NK-92 (cell line): ENCODE measurements around the gene BAIAP2.

Source experiments
- DNase-seq: peaks from one replicate; lab custom pipeline; 2025; ENCODE audit not compliant: unreplicated experiment; lab: John Stamatoyannopoulos, UW

BAIAP2 gene

DNA sequence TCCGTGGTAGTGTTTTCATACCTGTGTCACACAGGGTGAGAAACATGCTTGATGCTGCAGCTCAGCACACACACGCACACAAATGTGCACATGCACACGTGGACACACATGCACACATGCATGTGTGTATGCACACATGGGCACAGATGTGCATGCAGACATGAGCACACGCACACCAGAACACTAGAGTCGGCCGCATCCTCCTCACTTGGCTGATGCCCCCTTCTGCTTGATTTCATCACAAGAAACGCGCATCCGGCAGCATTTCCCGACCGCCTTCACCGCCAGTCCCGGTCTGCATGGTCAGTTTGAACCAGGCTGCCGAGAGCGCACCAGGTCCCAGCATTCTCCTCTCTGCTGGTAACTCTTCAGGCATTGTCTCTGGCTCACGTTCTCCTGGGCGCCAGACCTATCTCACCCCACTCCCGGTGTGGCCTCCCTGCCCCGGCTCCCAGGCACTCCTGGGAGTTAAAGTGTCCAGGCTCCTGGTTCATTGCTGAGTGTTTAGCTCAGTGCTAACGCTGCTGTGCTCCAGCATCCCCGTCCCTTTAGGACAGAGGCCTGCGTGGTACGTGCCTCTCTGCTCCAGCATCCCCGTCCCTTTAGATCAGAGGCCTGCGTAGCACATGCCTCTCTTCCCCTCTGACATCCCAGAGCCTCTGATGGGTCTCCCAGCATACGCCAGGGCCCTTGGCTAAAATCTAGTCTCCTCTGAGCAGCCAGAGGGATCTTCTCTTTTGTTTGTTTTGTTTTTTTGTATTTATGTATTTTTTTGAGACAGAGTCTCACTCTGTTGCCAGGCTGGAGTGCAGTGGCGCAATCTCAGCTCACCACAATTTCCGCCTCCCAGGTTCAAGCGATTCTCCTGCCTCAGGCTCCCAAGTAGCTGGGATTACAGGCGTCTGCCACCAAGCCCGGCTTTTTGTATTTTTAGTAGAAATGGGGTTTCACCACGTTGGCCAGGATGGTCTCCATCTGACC lies 16.0 kb downstream of the BAIAP2 start:
- no peak for DNase-seq

DNA sequence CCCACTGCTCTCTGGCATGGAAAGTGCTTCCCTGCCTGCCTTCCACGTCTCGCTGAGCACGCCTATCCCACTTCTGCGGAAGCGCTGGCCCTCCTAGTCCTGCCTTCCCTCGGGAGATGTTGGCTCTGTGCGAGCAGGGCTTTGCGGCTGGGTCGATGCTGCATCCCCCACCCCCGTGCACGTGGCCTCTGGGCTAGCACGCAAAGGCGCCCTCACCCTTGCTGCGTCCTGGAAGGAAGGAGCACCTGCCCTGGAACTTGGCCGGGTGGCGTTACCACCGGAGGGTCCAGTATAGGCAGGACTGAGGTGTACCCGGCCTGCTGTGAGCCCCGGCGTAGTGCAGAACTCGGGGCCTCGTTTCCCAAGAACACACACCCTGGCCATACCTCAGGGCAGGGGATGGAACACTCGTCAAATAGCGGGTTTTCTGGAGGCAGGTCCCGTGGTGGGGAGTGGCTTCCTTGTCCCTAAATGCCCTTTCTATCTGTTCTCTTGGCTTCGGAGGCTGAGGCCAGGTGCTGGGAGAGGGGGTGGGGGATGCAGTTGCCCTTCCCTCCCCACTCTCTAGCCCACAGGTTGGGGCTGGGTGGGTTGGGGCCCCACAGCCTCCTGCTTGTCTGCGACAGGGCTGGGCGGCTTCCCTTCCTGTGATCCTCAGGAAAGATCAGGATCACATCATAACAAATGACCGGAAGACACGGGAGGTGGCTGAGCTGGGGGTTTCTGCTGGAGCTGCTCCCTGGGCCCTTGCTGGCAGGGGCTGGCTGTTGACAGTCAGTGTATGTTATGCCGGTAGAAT lies 17.4 kb downstream of the BAIAP2 start:
- no peak for DNase-seq

DNA sequence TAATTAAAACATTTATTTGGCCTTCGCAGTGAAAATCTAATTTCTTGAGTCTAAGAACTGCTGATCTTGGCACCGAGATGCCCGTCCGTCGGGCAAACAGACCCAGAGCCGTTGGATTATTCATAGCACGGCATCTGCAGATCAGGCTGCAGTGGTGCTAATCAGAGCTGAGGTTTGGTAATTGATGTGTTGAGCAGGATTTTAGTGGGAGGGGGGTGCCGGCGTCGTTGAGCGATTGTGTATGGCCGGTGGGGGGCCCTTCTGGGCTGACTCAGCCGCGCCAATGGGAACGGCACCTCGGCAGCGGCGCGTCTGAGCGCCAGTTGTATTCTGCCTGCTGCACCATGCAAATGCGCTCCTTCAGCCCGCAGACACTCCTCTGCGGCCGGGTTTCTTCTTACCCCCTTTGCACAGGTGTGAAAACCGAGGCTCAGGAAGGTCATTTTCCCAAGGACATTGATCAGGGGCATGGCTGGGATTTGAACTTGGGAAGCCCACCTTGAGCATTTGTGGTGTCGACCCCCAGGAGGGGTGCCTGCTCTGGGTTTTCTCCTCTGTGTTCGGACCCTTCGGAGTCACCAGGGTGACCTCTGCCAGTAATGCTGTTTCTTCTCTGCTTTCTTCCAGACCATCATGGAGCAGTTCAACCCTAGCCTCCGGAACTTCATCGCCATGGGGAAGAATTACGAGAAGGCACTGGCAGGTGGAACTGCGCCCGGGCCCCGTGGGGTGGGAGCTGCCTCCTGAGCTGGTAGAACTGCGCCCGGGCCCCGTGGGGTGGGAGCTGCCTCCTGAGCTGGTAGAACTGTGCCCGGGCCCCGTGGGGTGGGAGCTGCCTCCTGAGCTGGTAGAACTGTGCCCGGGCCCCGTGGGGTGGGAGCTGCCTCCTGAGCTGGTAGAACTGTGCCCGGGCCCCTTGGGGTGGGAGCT lies 18.4 kb downstream of the BAIAP2 start:
- DNase-seq: no peak

DNA sequence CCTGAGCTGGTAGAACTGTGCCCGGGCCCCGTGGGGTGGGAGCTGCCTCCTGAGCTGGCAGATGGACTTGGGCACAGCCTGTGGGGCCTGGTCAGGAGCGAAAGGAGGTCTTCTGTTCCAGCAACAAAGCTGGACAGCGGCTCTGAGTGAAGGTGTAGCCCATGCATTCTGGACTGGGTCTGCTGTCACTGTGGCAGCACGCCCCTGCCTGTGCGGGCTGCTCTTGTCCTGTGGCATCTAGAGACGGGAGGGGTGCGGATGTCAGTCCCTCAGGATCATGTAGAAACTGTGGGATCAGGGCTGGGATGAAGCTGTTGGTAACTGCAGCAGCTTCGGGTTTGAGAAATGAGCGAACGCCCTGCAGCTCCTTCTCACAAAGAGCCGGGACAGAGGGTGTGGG lies 19.4 kb downstream of the BAIAP2 start:
- DNase-seq: no peak

DNA sequence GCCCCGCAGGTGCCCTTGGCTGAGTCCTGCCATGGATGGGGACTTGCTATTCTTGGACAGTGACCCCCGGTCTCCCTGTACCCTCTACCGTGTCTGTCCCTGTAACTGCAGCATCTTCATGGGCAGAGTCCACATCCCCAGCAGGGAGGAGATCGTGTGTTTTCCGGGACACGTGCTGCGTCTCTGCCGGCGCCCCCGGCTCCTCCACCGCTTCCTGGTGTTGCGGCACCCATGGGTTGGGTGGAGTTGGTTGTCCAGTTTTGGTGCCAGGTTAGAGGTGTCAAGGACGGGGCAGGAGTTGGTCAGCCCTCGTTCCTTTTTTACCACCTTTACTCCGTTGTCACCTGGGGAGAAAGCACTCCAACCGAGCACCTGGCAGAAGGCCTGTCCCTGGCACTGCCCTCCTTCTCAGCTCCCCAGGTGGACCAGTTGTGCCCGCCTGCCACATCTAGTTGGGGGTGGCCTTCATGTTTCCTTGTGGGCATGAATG lies 20.0 kb downstream of the BAIAP2 start:
- DNase-seq: no peak

DNA sequence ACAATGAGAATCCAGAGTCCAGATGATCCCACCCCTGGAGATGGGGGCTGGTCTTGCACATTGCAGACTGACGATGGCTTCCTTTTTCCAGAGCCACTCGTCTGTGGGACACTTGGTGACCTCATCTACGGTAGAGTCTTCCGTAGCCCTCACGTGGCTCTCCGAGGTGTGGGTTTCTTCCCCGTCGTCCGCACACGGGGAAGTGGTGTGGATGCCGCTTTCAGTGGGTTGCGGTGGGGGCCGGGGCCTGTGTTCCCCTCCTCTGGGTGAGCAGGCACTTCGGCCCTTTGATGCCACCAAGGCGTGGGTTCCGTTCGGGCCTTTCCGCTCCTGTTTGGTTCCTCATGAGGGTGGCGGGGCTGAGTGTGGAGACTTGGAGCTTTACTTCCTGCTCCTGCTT lies 21.4 kb downstream of the BAIAP2 start:
- DNase-seq: no peak

DNA sequence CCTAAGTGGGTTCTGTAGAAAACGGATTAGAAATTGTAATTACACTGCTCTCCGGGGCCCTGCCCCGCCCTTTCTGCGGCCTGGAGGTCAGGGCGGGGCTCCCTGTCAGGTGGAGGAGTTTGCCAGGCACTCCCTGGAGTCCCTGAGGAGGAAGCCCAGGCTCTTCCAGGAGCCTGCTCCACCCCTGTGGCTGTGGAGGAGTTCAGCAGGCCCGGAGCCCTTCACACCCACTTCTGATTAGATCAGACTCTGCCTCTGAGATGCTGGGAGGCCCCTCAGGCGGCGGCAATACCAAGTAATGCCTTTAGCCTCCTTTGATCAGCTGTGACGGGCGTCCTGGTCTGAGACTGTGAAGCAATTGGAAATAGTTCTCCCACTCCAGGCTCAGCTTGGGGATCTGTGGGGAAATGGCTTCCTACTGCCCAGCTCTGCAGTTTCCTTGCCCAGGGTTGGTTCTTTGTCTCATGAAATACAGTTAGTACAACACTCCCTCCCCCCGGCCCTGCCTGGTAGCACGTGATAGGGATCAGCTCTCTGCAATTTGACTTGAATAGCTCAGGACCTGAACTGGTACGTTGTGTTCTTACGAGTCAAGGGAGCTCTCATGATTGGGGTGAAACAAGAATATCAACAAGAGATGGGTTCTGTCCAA lies 22.3 kb downstream of the BAIAP2 start:
- no peak for DNase-seq

DNA sequence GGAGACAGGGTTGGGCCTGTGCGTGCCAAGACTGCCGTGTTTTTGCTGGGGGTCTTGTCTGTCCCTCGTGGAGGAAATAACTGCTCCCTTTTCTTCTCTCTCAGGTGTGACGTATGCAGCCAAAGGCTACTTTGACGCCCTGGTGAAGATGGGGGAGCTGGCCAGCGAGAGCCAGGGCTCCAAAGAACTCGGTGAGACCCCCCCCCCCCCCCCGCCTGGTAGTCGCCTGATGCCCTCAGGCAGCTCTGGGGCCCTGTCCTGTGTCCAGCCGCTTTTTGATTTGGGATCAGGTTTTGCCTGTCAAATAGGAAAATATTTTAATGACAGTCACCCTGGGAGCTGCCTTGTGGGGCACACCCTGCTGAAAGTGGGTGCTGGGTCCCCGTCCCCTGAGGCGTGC lies 22.8 kb downstream of the BAIAP2 start:
- no peak for DNase-seq

DNA sequence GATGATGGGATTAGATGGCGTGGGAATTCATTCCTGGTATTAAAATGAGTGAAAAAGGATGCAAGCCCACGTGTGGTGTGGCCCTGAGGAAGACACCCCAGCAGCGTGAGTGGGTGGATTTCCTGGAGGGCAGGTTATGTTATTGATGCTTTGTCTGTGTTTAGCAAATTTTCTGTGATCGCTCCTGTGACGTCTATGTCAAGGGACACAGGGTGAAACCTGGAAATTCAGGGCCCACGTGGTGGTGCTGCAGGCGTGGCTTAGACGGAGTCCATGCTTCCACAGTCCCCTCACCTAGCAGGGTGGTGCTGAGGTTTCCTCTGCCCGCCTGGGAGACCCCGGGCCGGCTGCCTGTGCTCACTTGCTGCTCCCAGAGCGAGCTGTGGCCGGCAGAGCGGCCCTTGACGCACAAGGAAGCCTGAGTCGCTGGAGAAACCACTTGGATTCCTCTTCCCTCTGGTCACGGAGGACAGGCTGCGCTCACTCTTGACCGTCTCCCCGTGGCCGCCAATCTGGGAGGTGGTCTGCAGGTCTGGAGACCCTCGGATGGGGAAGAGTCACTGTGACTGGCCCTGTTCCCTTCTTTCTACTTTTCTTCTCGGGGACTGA lies 23.4 kb downstream of the BAIAP2 start:
- no peak for DNase-seq

DNA sequence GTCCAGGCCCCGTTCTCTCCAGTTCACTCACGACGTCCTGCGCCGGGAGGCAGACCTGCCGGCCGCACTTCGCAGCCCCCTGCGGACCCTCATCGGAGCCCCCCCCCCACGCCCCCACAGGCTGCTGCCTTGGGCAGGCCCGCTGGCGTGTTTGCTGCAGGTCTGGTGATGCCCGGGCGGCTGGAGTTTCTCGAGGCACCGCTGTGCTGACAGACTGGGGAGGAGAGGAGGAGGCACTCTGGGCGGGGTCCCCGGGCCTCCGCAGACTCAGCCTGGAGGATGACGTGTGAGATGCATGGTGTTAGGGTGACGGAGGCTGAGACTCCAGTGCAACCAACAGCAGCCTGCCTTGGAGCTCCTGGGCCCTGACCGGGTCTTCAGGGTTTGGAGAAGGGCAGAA lies 24.1 kb downstream of the BAIAP2 start:
- no peak for DNase-seq

DNA sequence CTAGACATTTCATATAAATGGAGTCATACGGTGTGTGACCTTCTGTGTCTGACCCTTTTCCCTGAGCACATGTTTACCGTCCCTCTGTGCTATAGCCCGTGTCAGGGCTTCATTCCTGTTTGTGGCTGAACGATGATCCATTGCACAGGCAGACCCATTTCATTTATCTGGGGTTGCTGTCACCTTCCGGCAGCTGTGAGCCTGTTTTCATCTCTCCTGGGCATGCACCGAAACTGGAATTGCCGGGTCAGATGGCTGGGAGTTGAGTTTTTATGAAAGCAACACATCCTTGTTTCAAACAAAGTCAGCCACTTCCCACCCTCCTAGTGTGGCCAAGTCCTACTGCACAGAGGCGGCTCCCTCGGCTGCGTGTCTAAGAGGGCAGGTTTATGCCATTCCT lies 25.5 kb downstream of the BAIAP2 start:
- DNase-seq: no peak

DNA sequence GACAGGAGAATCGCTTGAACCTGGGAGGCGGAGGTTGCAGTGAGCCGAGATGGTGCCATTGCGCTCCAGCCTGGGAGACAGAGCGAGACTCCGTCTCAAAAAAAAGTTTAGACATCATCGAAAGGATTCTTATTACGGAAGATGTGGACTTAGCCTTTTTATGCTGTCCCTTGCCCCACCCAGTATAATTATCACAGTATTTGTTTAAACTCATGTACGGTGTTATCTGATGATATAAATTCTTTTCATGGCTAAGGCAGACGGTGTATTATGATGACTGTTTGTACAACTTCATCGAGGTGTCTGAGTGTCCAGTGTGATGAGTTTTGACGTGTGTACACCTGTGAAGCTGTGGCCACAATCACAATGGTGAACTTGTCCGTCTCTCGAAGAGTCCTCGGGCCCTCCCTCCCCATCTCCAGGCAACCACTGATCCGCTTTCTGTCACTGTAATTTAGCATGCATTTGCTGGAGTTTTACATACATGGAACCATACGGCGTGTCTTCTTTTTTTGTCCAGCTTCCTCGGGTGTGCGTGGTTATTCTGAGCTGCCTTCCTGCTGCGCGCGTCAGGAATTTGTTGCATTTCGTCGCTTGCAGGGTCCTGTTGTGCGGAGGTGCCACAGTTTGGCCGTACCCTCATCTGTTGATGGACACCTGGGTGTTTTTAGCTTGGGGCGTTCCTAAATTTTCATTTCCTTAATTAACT lies 26.2 kb downstream of the BAIAP2 start:
- DNase-seq: no peak

DNA sequence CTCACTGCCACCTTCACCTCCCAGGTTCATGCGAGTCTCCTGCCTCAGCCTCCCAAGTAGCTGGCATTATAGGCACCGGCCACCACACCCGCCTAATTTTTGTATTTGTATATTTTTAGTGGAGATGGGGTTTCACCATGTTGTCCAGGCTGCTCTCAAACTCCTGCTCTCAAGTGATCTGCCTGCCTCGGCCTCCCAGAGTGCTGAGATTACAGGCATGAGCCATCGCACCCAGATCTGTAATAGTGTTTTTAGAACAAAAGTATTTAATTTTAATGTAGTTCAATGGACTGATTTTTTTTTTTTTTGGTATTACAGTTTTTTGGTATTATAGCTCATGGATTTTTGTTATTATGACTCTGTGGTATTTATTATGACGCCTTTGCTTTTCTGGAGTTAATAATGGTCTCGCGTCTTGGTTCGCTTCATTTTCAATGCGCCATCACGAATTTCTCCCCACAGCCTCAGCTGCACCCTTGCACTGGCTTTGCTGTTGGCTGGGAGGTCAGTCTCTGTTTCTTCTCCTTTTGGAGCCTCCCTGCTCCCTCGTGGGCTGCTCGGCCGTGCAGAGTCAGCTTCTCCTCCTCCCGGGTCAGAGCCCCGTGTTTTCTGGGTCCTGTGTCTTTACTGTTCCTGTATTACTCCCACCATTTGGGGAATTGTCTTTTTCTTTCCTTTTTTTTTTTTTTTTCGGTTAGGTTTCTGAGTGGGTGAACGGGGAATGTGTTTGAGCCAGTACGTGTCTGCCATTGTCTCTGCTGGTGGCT lies 27.2 kb downstream of the BAIAP2 start:
- no peak for DNase-seq

DNA sequence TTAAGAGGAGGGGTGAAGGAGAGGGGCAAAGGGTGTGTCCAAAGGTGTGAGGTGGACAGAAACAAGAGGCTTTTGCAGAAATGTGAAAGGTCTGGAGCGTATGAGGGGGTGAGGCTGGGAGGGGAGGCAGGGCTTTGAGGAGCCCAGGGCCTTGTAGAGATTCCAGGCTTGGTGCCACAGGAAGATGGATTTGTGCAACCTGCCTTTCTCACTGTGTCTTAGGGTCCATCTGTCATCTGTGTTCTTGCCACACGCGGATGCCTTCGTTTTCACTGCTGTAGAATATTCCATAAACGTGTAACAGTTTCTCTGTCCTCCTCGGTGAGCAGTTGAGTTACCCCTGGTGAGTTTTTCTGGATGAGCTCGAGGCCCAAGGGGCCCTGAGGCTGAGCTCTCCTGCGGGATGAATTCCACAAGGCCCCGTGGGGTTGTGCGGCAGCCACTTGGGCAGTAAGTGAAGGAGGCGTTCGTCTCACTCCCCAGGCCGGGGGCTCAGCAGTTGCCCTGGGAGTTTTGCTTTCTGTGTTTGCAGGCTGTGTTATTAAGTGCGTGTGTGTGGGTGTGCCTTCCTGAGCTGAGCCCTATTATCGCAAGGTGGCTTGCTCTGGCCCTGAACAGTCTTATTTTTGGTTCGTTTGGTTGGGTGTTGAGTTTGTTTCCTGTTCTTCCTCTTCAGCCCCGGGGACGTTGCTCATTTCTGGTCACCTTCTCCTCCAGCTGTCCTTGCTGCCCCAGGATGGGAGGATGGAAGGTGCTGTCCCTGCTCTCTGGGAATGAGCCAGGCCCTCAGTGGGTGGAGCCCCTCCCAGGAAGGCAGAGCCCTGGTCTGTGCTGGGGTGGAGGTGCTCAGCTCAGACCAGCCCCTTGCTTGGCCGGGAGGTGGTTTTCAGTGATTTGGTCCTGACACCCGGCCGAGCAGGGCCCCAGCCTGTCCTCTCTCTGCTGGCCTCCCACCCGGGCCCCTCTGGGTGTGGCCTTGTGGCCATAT lies 28.4 kb downstream of the BAIAP2 start:
- DNase-seq: no peak

DNA sequence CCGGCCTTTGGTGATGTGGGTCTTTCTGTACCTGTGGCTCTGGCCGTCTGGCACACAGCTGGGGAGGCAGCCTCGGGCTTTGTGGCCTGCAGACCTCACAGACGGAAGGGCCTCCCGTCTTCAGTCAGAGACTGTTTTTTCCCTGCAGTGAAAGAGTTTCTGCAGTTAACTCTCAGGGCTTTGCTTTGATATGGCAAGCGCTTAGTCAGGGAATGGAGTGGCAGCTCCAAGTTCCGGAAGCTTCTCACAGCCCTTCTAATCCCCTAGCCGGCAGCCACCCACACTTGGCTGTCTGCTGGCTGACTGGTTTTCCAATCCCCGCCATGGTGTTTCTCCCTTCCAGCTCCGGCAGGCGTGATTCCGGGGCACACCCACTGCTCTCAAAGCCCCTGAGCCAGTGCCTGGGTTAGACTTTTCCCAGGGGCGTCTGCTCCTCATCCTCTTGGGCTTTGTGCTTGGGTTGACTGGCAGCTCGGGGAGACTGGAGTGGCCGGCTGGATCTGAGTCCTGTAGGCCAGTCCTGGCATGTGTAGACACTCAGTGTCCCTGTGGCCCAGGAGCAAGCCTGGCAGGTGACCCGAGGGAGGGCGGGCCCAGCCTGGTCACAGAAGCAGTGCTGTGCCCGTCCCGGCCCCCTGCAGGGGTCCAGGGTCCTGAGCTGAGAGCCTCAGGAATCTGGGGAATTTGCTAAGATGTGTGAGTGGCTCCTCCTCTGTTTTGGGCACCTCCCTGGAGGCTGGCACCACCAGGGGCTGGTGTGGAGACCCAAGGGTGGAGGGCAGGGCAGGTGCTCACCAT lies 29.9 kb downstream of the BAIAP2 start:
- no peak for DNase-seq

DNA sequence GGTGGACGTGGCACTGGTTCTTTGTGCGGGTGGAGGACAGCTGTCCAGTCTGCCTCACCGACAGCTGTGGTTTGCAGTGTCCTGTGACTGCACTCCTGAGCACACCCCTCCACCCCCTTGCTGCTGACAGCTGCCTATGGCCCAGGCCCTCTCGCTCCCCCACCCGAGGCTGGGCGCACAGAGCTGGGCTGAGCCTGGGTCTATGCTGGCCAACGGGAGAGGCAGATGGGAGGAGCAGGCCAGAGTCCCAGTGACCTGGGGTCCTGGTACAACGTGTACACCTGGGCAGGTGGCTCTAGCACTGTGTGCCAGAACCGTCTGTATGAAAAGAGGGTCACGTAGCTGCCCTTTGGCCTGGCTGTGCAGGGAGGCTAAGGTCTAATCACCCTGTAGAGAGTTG lies 30.5 kb downstream of the BAIAP2 start:
- DNase-seq: no peak

DNA sequence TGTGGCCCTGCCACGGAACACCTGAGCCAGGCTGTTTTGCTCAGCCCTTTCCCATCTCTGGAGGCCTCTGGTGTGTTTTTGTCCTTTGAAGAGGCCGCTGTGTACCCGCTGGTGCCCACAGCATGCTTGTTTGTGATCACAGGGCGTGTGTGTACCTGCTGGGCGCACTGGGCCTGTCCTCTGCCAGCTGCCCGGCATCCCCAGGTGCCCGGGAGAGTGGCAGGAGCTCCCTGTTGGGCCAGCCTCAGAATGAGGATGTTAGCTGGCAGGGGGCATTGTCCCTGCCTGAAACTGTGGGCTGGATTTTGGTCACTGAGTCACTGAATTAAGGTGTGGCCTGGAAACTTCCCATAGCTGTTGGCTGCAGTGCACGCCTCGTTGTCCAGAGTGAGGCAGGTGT lies 31.1 kb downstream of the BAIAP2 start:
- no peak for DNase-seq
